NCI-H510A treated with DMSO at 0.1 percent for 48 hours (cell line): ENCODE data around the gene MRRF.
A peak's percentile ranks its signal among the peaks of the same experiment; 100 is the strongest.

Source experiments
- DNase-seq: peaks from one replicate; lab custom pipeline; 2025; lab: John Stamatoyannopoulos, UW

Gene MRRF

DNA sequence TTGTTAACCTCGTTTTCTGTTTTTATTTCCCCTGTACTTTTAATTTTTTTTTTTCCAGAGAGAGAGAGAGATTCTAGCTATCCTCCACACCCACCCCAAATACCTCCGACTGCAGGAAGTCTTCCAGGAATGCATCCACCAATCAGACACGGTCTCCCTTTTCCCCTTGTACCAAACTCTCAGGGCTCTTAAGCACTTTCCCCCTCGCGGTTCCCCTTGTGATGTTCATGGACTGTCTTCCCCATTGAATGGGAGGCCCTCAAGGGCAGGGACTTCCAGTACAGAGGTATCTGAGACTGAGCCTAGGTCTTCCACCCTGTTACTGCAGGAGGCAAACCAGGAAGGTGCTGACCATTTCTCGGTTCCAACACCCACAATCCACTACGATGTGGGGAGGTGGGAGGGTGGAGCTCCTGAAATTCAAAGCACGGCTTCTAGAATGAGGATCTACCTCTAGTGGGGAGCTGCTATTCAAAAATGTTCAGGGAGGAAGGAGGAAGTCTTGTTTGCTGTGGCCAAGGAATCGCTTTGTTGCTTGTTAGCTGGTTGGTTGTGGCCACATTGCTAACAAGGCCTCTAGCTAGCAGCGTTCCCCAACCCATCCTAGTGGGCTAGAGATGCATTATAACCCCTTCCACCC, 68.6 kb downstream of the MRRF start:
- no peak for DNase-seq

DNA sequence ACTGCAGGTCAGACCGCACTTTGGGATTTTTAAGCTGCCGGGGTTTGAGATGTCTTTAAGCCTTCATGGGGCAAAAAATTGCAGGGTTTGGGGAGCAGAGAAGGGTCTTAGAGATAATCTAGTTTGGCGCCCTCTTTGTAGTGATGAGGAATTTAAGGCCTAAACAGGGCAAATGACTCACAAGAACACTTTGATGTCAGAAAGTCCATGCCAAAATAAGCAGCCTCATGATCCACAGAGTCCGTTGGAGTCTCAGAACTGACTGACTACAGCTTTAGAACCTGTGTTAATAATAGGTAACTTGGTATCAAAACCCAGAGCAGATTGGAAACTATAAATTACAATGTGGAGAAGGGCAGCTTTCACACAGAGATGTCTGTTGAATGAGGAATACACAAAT, 70.2 kb downstream of the MRRF start:
- DNase-seq: no peak

DNA sequence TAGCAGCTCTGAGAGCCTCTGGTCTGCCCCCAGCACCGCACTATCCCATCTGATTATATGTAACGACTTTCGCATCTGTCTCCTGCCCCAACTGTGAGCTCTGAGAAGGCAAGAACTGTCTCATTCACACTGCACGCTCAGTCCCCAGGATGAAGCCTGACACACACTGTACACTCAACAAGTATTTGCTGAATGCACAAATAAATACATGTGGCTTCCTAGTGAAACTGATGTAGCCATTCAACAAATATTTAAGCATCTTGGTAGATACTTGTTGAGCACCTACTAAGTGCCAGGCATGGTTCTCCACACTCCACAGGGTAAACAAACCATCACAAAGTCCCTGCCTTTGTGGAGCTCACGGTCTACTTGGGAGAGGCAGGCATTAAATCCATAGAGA, 71.5 kb downstream of the MRRF start:
- no peak for DNase-seq

DNA sequence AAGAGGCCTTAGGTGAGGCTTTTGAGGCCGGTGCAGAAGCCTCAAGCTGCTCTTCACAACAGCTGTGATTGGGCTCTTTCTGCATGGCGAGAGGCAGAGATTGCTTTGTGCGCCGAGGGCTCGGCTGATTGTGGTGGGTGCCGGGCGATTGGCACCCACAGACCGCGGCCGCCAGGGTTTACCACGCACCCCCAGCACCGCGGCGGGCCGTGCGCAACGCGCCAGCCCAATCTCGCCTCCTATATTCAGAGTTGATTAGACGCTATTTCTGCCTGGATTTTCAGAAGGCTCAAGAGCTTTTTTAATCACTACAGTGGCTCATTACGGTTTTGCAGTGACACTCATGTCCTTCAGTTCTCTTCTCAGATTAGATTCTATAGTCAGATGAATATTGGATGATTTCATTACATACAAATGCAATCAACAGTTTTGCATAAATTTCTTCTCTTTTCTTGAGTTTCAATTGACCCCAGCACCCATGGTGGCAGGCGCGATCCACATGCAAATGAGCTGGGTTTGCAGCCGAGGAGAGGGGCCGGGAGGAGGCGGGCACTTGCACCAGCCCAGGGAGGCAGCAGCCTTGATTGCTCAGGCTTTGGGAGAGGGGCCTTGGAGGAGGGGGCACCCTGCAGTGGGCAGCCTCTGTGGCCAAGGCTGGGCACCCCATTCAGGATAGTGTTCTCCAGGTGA, 72.3 kb downstream of the MRRF start:
- no peak for DNase-seq

DNA sequence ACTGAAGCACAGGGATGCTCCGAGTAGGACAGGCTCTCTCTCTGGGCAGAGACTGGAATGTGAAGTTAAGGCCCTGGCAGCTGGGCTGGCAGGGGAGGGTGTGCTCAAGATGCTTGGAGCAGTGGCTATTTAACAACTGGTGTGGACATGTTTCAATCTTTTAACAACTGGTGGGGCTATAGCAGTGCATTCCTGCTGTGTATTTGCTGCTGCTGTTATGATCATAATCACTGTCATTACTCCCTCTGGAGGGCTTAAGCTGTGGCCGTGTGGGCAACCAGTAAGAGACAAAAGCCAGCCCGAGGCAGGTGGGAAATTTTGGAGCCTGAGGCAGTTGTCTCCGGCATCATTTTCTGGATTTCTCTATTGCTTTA, 72.9 kb downstream of the MRRF start:
- DNase-seq: no peak

DNA sequence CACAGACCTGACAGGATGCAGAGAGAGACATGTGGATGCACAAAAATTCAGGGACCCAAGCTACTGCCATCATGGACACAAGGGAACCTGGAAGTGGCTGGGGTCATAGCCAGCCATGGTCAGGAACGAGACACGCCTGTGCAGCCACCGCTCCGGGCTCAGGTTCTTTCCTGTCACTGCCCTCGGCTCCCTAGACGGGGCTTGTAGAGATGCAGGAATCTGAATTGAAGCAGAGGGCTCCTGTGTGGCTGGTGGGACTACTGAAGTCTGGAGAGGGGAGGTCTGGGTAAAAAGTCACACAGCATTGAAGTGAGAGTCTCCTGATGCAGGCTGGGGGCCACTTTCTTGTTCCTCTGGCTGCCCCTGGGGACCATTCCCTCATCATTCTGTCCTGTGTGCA, 73.9 kb downstream of the MRRF start:
- no peak for DNase-seq

DNA sequence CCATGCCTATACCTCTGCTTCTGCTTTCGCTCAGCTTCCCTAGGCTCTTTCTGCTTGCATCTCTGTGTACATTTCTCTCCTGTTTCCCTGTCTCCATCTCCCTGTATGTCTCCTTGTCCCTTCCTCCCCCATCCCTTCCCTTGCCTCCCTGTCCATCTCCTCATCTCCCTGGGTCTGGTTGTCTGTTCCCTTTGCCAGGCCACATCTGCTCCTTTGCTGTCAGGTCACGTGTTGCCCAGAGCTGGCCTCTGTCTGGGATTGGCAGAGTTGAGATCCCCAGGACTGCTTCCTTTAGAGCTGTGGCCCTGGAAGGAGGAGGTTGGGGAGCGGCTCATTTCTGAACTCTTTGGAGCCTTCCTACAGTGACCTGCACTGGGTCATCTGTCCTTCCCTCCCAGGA, 74.3 kb downstream of the MRRF start:
- no peak for DNase-seq

DNA sequence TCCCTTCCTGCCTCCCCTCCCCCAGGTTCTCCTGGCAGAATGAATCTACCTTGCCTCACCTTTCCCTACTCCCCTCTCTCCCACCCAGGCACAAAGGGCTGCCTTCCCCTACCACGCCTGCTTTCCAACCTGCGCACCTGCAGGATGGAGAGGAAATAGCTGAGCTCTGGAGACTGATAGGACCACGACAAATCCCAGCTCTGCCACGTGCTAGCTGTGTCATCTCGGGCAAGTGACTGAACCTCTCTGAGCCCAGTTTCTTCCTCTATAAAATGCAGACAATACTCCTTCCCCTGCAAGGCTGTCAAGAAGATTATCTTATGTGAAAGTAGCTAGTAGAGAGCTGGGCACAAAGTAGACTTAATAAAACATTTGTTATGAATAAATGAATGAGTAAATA, 74.9 kb downstream of the MRRF start:
- no peak for DNase-seq

DNA sequence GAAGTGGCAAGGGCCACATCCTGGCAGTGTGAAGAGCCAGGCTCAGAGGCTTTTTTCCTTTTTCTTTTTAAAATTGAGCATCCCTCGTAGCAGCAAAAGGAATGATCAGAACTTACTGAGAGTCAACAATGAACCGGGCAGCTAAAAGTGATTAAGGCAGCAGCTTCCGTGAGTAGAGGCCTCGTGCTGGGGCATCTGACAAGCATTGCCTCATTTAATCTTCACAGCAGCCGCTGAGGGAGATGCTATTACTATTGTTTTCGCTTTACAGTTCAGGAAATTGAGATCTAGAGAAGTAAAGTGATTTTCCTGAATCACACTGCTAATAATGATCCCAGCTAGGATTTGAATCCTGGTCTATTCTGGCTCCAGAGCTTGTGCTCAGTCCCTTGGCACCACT, 75.5 kb downstream of the MRRF start:
- DNase-seq: no peak

DNA sequence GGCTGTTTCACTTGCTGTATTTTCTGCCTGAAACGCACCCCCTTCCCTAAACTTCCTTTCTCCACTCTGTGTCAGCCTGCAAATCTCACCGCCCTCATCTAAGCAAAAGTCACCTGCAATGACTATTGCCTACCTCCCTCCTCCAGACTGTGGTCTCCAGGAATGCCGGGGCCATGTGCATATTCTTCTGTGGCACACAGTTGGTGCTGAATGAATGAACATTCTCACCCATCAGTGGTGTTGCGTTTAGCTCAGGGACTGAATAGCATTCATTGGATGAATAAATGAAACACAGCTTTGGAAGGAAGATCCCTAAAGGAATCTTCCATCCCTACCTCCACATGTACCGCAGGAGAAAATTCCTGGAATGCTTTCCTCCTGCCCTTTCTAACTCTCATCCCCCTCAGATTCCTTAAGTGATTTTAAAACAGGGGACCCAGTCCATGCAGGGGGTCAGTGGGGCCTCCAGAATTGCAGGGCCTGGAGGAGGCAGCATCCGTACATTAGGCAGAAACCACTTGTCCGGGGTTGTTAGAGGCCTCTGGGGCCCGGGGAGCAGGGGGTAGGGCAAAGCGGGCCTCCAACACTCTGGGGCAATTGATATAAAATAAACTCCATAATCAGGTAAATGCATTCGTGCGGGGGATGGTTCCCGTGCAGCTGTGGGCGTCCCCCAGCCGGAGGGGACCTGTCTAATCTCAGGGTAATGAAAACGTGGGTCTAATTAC, 77.8 kb downstream of the MRRF start:
- no peak for DNase-seq

DNA sequence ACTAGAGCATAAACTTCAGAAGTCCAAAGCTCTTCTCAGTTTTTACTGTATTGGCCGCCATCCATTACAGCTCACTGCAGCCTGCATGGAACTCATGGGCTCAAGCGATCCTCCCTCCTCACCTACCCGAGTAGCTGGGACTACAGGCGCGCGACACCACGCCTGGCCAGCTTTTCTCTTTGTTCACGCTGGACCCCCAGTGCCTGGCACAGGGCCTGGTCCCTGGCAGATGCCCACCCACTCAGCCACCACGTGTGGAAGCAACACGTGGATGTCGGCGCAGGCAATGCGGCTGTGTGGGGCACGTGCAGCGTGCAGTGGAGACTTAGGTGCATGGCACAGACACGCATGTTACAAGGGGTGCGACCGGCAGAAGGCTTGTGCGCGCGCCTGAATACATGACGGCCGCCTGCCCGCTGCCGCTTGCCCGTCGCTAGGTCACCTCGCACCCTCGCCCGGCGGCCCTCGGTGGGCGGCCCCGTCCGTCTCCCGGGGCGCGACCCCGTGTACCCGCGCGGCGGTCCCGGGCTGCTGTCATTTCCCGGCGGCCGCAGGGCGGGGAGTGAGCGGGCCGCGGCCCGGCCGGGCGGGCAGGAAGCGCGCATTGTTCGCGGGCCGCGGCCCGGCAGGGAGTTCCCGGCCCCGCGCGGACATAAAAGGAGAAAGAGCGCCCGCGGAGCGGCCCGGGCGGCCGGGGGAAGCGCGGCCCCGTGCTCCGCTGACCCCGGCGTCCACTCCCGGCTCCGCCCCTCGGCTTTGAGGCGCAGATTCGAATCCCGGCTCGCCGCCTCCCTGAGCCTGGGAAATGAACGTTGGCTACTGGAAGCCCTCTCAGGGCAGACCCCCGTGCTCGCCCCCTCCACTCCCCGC, 82.0 kb downstream of the MRRF start:
- peak; percentile 33 for DNase-seq

DNA sequence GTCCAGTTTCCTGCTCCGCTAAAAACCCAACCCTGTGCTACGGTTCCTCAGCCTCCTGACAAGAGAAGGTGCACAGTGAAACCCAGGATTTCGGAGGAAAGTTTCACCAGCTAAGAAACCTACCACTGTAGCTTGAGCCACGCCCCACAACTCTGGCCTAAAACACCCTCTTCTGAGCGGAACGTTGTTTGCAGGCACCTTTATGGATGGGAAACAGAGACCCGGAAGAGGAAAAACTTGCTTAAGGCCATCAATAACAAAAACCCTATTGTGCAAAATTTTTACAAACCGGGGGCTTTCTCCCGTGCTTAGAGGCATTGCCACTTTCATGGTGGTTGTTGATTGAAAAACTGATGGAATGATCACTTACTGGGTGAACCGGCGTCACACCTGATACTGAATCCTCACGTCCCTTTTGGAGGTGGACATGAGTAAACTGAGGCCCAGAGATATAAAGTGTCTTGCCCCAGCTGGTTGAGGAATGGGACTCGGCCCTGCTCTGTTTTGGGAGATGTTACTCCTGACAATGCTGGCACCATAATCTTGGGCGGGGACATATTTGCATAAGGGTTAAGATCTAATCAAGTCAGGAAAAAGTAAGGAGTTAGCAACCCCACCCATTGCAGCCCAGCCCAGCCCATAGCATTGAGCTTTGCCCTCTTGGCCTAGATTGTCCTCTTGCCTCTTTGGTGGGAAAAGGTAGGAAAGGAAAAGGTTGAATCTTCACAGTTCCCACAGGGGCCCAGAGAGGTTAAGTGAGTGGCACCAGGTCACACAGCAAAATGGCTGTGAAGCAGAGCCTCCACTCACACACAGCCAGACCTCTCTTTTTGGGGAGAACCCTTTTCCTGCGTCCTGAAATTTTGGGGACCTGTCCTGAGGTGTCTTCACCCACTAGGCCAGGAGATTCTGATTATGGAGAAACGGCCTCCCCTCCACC, 82.9 kb downstream of the MRRF start:
- DNase-seq: peak; percentile 12

DNA sequence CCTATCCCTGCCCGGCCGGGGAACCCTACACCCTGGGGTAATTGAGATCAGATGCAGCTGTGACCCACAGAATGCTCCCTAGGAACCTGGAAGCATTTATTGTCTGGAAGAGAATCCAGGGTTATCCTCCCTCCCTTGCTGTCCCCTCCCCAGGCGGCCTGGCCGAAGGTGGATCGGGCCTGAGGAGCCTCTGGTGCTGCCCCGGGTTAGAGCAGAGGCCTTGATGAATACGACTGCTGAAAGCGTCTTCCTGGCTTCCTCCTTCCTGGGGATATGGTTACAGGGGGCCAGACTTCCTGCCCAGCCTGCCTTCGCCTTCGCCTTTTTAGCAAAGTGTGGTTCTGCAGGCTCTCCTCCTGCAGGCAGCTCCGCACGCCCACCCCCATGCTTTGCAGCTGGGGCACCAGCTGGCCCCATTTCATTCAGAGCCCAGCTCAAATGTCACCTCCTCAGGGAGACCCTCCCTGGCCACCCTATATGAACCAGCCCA, 83.7 kb downstream of the MRRF start:
- no peak for DNase-seq

DNA sequence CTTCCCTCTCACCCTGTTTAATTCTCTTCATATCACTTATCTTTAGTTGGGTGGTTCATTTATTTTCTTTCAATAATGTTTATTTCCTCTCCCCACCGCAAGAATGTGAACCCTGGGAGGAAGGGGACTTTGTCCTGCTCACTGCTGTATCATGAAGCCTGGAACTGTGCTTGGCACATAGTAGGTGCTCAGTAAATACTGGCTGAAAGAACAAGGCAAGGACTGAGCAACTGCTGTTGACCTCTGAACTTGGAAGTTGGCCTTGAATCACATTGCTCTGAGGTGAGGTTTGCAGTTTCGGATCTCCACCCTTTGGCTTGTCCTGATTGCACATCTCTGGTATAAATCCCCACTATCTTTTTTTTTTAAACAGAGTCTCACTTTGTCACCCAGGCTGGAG, 84.1 kb downstream of the MRRF start:
- no peak for DNase-seq

DNA sequence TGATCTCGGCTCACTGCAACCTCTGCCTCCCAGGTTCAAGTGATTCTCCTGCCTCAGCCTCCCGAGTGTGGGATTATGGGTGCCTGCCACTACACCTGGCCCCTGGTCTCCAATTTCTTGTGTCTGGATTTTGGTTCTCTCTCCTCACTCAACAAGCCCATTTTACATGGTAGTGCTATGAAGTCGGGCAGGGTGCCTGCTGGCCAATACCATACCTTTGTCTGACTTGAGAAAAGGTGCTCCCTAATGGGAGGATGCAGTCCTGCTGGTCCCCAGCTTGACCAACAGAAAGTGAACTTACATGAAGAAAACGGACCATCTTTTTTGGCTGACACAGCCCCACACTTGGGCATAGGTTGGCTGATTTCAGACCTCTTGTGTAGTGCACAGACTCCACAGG, 84.5 kb downstream of the MRRF start:
- DNase-seq: no peak

DNA sequence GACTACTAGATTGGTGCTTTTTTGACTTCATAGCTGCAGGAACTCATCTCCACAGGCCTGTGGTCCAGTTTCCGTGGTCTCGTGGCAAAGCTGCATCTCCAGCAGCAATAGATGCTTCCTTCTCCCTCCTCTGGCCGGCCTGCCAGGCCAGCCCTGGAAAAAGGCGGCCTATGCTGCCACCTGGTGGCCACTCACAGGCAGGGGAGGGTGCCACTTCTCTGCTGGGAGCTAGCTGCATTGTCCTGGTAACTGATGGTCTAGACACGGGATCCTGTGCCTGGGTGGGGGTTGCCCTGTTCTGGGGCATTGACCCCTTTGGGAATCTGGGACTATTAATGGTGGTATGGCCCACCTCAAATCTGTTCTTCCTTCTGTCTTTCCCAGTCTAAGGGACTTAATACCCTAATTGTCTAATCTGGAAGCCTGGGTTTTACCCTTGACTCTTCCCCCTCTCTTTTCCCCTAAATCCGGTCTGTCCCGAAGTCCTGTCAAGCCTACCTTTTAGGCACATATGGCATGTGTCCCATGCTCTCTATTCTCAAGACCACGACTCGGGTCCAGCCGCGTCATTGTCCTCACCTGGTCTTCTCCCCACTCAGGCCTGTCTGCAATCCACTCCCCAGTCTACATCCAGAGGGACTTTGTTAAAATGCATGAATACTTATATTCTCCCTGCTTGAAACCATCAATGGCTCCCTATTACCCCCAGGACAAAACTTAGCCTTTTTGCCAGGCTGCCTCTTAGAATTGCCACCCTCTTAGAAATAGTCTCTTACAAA, 86.1 kb downstream of the MRRF start:
- peak; percentile 70 for DNase-seq

DNA sequence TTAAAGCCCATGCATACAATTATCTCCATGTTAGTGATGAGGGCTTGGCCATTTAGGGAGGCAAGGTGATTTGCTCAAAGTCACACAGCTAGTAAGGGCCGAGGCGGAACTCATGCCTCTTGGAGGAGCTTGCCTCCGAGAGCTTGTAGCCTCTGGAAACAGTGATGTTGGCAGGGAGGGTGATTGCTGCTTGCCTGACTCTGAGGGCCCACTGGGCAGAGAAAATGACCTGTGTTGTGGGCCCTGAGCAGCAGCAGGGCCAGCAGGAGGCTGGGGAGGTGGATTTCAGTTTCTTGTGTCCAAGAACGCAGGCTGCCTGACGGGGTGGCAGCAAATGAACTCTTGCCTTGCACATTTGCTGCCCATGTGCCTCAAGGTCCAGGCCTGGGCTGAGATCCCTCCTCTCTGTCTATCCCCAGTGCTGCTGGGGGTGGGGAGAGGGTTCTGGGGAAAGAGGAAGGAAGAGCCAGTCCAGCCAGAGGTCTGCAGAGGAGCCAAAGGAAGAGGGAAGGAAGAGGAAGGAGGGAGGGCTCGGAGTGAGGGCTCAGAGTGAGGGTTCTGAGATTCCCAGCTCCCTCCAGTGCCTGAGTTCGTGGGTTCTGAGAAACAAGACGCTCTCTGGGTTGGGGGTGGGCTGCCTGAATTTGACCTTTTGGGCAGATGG, 90.0 kb downstream of the MRRF start:
- no peak for DNase-seq

DNA sequence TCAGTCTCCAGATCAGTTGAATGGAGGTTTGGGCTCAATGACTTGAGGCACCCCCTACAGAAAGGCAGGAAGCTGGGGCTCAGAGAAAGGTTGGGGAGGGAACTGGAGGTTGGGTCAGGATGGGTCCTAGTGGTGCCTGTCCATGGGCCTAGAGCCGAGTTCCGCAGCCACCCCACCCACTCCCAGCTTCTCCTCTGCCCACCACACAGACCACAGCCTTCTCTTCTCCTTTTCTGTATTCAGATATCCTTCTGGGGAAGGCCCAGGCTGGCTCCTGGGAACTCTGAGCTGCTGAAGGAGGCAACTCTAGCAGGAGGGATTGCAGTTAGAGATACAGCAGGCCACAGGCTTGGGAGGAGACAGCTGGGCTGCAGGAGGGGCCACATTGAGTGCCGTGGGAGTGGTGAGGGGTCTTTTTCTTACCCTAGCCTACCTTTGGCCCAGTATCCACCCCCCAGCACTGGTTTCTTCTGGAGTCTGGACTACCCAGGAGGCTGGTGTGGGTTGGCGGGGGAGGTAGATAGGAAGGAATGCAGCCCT, 90.7 kb downstream of the MRRF start:
- no peak for DNase-seq

DNA sequence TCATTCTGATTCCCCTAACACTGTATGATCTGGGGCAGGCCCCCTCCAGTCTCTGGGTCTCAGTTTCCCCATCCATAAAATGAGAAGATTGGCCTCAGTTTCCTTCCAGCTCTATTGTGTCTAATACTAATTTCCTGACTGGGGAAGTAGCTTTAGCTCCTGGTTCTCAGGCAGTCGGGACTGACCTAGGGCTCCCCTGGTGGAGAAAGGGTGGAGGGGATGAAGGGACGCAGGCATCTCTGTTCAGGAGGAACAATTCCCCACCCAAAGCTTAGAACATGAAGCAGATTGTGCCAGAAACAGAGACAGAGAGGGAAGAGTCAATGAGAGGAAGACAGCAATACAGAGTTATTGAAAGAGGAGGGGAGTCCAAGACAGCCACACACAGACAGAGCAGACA, 91.9 kb downstream of the MRRF start:
- no peak for DNase-seq

DNA sequence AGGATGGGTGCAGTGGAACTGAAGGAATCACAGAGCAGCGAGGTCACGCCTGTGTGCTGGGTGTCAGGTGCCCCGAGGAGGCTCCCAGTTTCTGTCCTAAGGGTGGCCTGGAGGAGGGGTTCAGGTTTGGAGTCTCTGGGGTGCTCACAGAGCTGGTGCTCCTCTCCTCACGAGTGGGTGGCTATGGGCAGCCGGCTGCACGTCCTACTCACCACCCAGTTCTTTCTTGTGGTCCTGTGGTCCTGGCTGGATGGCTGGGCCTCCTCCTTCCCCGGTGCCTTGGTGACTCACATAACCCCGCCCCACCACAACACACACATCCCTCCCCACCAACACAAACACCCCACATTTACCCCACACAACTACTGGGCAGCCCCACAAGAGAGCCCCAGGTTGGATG, 96.2 kb downstream of the MRRF start:
- no peak for DNase-seq
